Smooth muscle cell (in vitro differentiated cells): ENCODE measurements around the gene FRMD4B. TPM values are rescaled to one million over a fixed set of nuclear protein-coding genes. Genes with fewer than 3 reads are reported as not detected.

Experiments used
- DNase-seq: peaks from one replicate; lab custom pipeline; 2025; ENCODE audit not compliant: unreplicated experiment; lab: John Stamatoyannopoulos, UW
- H2AFZ ChIP-seq: fragments of 200-600 bp; sonication (generic); 2 replicates; pipeline ENCODE4 v1.6.0; 2016; ENCODE audit warnings: antibody characterized with exemption, low read depth, mild to moderate bottlenecking
- H3F3A ChIP-seq: fragments of 200-600 bp; sonication (generic); 2 replicates; pipeline ENCODE4 v1.6.0; 2017; ENCODE audit warnings: antibody characterized with exemption, low read depth
- H3K27ac ChIP-seq: fragments of 200-600 bp; sonication (generic); 2 replicates; pipeline ENCODE4 v1.5.1; 2016; ENCODE audit warnings: low read depth, mild to moderate bottlenecking
- H3K27me3 ChIP-seq: fragments of 200-600 bp; sonication (generic); 2 replicates; pipeline ENCODE4 v1.6.1; 2016; ENCODE audit warnings: low read depth, mild to moderate bottlenecking
- H3K36me3 ChIP-seq: fragments of 200-600 bp; sonication (generic); 2 replicates; pipeline ENCODE4 v1.5.1; 2016; ENCODE audit warnings: low read depth
- H3K4me1 ChIP-seq: fragments of 200-600 bp; sonication (generic); 2 replicates; pipeline ENCODE4 v1.5.1; 2016; ENCODE audit warnings: low read depth
- H3K4me2 ChIP-seq: fragments of 200-600 bp; sonication (generic); 2 replicates; pipeline ENCODE4 v1.6.0; 2016; ENCODE audit warnings: mild to moderate bottlenecking
- H3K4me3 ChIP-seq: fragments of 200-600 bp; sonication (generic); 2 replicates; pipeline ENCODE4 v1.5.1; 2016; ENCODE audit warnings: mild to moderate bottlenecking
- H3K79me2 ChIP-seq: fragments of 200-600 bp; sonication (generic); 2 replicates; pipeline ENCODE4 v1.6.0; 2016; ENCODE audit warnings: low read depth, mild to moderate bottlenecking
- H3K9ac ChIP-seq: fragments of 200-600 bp; sonication (generic); 2 replicates; pipeline ENCODE4 v1.6.0; 2016; ENCODE audit warnings: low read depth
- H3K9me3 ChIP-seq: fragments of 200-600 bp; sonication (generic); replicated peaks from 2 replicates; pipeline ENCODE4 v1.5.1; 2016; ENCODE audit warnings: low read depth
- H4K20me1 ChIP-seq: fragments of 200-600 bp; sonication (generic); 2 replicates; pipeline ENCODE4 v1.6.0; 2016; ENCODE audit warnings: low read depth
- WGBS: methylation state at CpG from one replicate; pipeline ENCODE4 v1.1.7; 2016; ENCODE audit warnings: low lambda C conversion rate; 5-methylcytosine and 5-hydroxymethylcytosine counted together
- polyA plus RNA-seq: library from polyadenylated mRNA; unstranded; fragments of >200 nt; fragmentation: Nextera tagmentation; extraction: Ambion mirVana; gene quantifications from 2 replicates; pipeline ENCODE4 v1.2.1, GENCODE V29; 2016
- total RNA-seq: library from RNA; depleted of rRNA; stranded (reverse); fragments of >200 nt; gene quantifications from 2 replicates; pipeline ENCODE4 v1.2.3, GENCODE V29; 2014
- TF ChIP-seq, protein P1 (sequence below): fragments of 200-600 bp; sonication (generic); IDR thresholded peaks from 2 replicates; pipeline ENCODE4 v1.5.1; 2017; ENCODE audit warnings: borderline replicate concordance, mild to moderate bottlenecking, antibody characterized with exemption; ENCODE audit not compliant: insufficient read depth, poor library complexity, severe bottlenecking

The FRMD4B gene
- total and polyA plus RNA-seq, 2 experiments from 2014 or later: 3.7 to 24.3 TPM

- no peaks in the 10 kb centered on the region for H4K20me1 ChIP-seq
- no peak for DNase-seq
- no peaks in the 10 kb centered on the region for H3K36me3 ChIP-seq
- H3K79me2 ChIP-seq: no peaks in the 10 kb centered on the region
- no peak overlapping the region for H3K9ac ChIP-seq
- H3K27me3 ChIP-seq: no peaks in the 10 kb centered on the region
- H3K4me3 ChIP-seq: no peak overlapping the region
- H3K9me3 ChIP-seq: no peaks in the 10 kb centered on the region
- no peak overlapping the region for H2AFZ ChIP-seq
- no peak overlapping the region for H3K4me2 ChIP-seq
- no peak overlapping the region for H3K27ac ChIP-seq
- TF ChIP-seq, protein P1, sequence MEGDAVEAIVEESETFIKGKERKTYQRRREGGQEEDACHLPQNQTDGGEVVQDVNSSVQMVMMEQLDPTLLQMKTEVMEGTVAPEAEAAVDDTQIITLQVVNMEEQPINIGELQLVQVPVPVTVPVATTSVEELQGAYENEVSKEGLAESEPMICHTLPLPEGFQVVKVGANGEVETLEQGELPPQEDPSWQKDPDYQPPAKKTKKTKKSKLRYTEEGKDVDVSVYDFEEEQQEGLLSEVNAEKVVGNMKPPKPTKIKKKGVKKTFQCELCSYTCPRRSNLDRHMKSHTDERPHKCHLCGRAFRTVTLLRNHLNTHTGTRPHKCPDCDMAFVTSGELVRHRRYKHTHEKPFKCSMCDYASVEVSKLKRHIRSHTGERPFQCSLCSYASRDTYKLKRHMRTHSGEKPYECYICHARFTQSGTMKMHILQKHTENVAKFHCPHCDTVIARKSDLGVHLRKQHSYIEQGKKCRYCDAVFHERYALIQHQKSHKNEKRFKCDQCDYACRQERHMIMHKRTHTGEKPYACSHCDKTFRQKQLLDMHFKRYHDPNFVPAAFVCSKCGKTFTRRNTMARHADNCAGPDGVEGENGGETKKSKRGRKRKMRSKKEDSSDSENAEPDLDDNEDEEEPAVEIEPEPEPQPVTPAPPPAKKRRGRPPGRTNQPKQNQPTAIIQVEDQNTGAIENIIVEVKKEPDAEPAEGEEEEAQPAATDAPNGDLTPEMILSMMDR: no peak
- no peaks in the 10 kb centered on the region for H3F3A ChIP-seq
- H3K4me1 ChIP-seq: no peaks in the 10 kb centered on the region
- WGBS: 93% methylated on average over 3 of the region's 3 CpGs
These were observed 33.4 kb upstream of the FRMD4B start for GRCh38 chr3:69419276-69419675.

DNA sequence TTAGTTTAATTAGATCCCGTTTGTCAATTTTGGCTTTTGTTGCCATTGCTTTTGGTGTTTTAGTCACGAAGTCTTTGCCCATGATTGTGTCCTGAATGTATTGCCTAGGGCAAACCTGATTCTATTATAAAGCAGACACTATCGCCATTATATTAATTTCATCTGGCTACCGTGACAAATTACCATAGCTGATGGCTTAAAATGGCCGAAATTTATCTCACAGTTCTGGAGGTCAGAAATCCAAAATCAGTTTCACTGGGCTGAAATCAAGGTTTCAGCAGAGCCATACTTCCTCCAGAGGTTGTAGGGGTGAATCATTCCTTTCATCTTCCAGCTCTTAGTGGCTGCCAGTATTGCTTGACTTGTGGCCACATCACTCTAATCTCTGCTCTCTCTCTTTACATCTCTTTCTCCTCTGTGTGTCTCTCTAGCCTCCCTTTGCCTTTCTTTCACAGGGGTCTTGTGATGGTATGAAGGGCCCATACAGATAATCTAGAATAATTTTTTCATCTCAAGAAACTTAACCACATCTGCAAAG, 31.7 kb upstream of the FRMD4B start:
- Histone ChIP-seq H3K4me2 (no peak overlapping the region), H3F3A (no peaks in the 10 kb centered on the region), H2AFZ (no peak overlapping the region), H3K9ac (no peak overlapping the region), H3K27me3 (no peaks in the 10 kb centered on the region), H3K4me3 (no peak overlapping the region), H3K79me2 (no peaks in the 10 kb centered on the region), H3K4me1 (no peaks in the 10 kb centered on the region), H3K27ac (no peak overlapping the region), H4K20me1 (no peaks in the 10 kb centered on the region), H3K36me3 (no peaks in the 10 kb centered on the region), H3K9me3 (no peaks in the 10 kb centered on the region)
- DNase-seq: no peak
- TF ChIP-seq, protein P1: no peak
- WGBS: 91% methylated on average over 5 of the region's 5 CpGs

DNA sequence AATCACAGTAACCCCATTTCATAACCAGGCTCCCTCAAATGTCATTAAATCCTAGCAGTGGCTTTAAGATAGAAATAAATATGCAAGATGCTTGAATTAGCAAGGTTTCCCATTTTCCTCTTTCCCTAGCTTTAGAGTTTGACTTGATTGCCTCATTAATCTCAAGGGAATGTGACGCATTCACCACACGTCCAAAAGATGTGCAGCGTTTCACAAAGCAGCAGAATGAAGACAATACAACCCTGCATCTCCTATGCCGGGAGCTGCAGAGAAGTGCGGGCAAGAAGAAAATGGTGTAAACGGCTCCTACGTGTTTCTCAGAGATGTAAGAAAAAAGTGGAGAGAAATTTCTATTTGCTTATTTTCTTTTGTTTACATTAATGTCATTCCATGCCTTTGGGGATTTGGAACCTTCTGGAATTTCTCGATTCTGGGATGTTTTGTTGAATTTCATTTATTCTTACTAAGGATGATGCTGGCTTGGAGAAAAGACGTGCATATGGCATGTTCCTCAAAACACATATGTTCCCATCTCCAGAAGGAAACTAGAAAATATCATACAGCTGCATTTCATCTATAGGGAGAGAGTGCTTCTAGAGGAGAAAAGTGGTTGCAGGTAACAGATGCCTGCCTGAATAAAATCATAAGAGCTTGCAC, 27.8 kb upstream of the FRMD4B start:
- no peak for DNase-seq
- TF ChIP-seq, protein P1: no peak

GRCh38 chr3:69411346-69411745, 25.5 kb upstream of the FRMD4B start:
- peak overlapping the region; percentile 58 for H3K27ac ChIP-seq

More for the DNA sequence above, 27.8 kb upstream of the FRMD4B start:
- H3K27ac ChIP-seq: no peak overlapping the region
- no peak overlapping the region for H2AFZ ChIP-seq
- WGBS: 87% methylated on average over 9 of the region's 9 CpGs
- no peak overlapping the region for H3K4me3 ChIP-seq
- H3K79me2 ChIP-seq: no peaks in the 10 kb centered on the region
- no peaks in the 10 kb centered on the region for H3K36me3 ChIP-seq
- no peaks in the 10 kb centered on the region for H3K9me3 ChIP-seq
- no peaks in the 10 kb centered on the region for H4K20me1 ChIP-seq
- no peaks in the 10 kb centered on the region for H3F3A ChIP-seq
- peaks cover 4% of the 10 kb centered on the region for H3K4me1 ChIP-seq
- no peaks in the 10 kb centered on the region for H3K27me3 ChIP-seq
- H3K9ac ChIP-seq: no peak overlapping the region
- no peak overlapping the region for H3K4me2 ChIP-seq

More at GRCh38 chr3:69411346-69411745, 25.5 kb upstream of the FRMD4B start:
- Histone ChIP-seq H4K20me1 (no peaks in the 10 kb centered on the region), H3K4me2 (peak overlapping the region; percentile 66), H3K27me3 (no peaks in the 10 kb centered on the region), H3K9me3 (no peaks in the 10 kb centered on the region), H3K9ac (peak overlapping the region; percentile 15), H3K4me1 (peaks cover 4% of the 10 kb centered on the region), H3K36me3 (no peaks in the 10 kb centered on the region), H3K4me3 (no peak overlapping the region), H3K79me2 (no peaks in the 10 kb centered on the region), H3F3A (no peaks in the 10 kb centered on the region), H2AFZ (no peak overlapping the region)
- no peak for DNase-seq
- 21% methylated on average over 3 of the region's 3 CpGs for WGBS
- TF ChIP-seq, protein P1: no peak
